ENCODE data around the gene NRXN3.
"Not testable (repeated sequence)": the region's sequence is repeated elsewhere in the genome, so short reads cannot be mapped to it uniquely, and the experiment has no call there.

The NRXN3 gene

GRCh38 chr14:79734656-79735055 is 1564.5 kb downstream of the NRXN3 start:
- DNase-seq (ENCODE audit: low spot score): no peak

GRCh38 chr14:79735121-79735520 is 1564.9 kb downstream of the NRXN3 start:
- DNase-seq (ENCODE audit: low spot score): no peak

- DNase-seq (ENCODE audit: low spot score): no peak
Observed at GRCh38 chr14:79740066-79740601, 1570.0 kb downstream of the NRXN3 start.

GRCh38 chr14:79742142-79742541 is 1572.0 kb downstream of the NRXN3 start:
- DNase-seq (ENCODE audit: low spot score): no peak

- DNase-seq (ENCODE audit: low spot score): no peak
Observed at GRCh38 chr14:79745046-79745445, 1574.9 kb downstream of the NRXN3 start.

GRCh38 chr14:79749065-79749464 is 1578.9 kb downstream of the NRXN3 start:
- no peak for DNase-seq (ENCODE audit: low spot score)

- no peak for DNase-seq (ENCODE audit: low spot score)
Observed at GRCh38 chr14:79758985-79759384, 1588.8 kb downstream of the NRXN3 start.

GRCh38 chr14:79764323-79764722 is 1594.2 kb downstream of the NRXN3 start:
- DNase-seq (ENCODE audit: low spot score): no peak

- DNase-seq (ENCODE audit: low spot score): no peak
Observed at GRCh38 chr14:79766511-79766910, 1596.3 kb downstream of the NRXN3 start.

- no peak for DNase-seq (ENCODE audit: low spot score)
Observed at GRCh38 chr14:79767251-79767650, 1597.1 kb downstream of the NRXN3 start.

GRCh38 chr14:79767721-79768120 is 1597.5 kb downstream of the NRXN3 start:
- DNase-seq (ENCODE audit: low spot score): not testable (repeated sequence)

- DNase-seq (ENCODE audit: low spot score): no peak
Observed at GRCh38 chr14:79781882-79782281, 1611.7 kb downstream of the NRXN3 start.

- DNase-seq (ENCODE audit: low spot score): no peak
Observed at GRCh38 chr14:79783041-79783440, 1612.9 kb downstream of the NRXN3 start.

- DNase-seq (ENCODE audit: low spot score): no peak
Observed at GRCh38 chr14:79786522-79786921, 1616.3 kb downstream of the NRXN3 start.

- DNase-seq (ENCODE audit: low spot score): no peak
Observed at GRCh38 chr14:79788346-79788745, 1618.2 kb downstream of the NRXN3 start.

GRCh38 chr14:79791055-79791732 is 1621.0 kb downstream of the NRXN3 start:
- no peak for DNase-seq (ENCODE audit: low spot score)

GRCh38 chr14:79802093-79802492 is 1631.9 kb downstream of the NRXN3 start:
- DNase-seq (ENCODE audit: low spot score): no peak

- no peak for DNase-seq (ENCODE audit: low spot score)
Observed at GRCh38 chr14:79805636-79806035, 1635.5 kb downstream of the NRXN3 start.

- no peak for DNase-seq (ENCODE audit: low spot score)
Observed at GRCh38 chr14:79809849-79810612, 1639.9 kb downstream of the NRXN3 start.

- no peak for DNase-seq (ENCODE audit: low spot score)
Observed at GRCh38 chr14:79820866-79821535, 1650.8 kb downstream of the NRXN3 start.

GRCh38 chr14:79822034-79822433 is 1651.9 kb downstream of the NRXN3 start:
- DNase-seq (ENCODE audit: low spot score): no peak

GRCh38 chr14:79825046-79825521 is 1654.9 kb downstream of the NRXN3 start:
- DNase-seq (ENCODE audit: low spot score): no peak

- no peak for DNase-seq (ENCODE audit: low spot score)
Observed at GRCh38 chr14:79826362-79826761, 1656.2 kb downstream of the NRXN3 start.

Data from HuH-7.5 (cell line).